ENCODE measurements around the gene PPDPF. TPM values are rescaled to one million over a fixed set of nuclear protein-coding genes. Genes with fewer than 3 reads are reported as not detected.

The PPDPF gene
- polyA plus RNA-seq, 2 of the 4 experiments (the other 2 are of a cell fraction) = 7.7 to 217 TPM

GRCh38 chr20:63536241-63536977, 15.8 kb downstream of the PPDPF start:
- peak overlapping the region; percentile 94 for H3K4me2 ChIP-seq
- H3K4me1 ChIP-seq = peaks cover 18% of the 10 kb centered on the region
- FAIRE-seq = no peak
- CTCF ChIA-PET = interaction anchor here (0.7 to 6.8 kb wide), 24 partner anchors 7 to 584 kb away, joined by 3 to 93 read pairs (median 12); partner anchors contain the start of genes FNDC11, GMEB2, PPDPF and TPD52L2
- no peaks in the 10 kb centered on the region for H3K9me3 ChIP-seq
- 59% methylated on average over 24 of the region's 35 CpGs for WGBS (ENCODE audit: missing lambda C conversion rate)
- peak overlapping the region; percentile 93 to 97 for H3K27ac ChIP-seq
- DNase-seq (ENCODE audit: low read depth in 1 of 2, low spot score in 1 of 2) = peak; percentile 56 to 58
- no peak for TF ChIP-seq FOSL2 (IDR thresholded peaks at IDR 0.05)
- 0 out of 2 replicates have a peak, but pooled peaks have one; percentile 21 for TF ChIP-seq FOSL2 (CRISPR knock-in tag; IDR thresholded peaks at IDR 0.05)
- no peak for TF ChIP-seq ATOH8 (CRISPR knock-in tag; IDR thresholded peaks at IDR 0.05; ENCODE audit: low read depth)
- no peak for ATAC-seq
- POLR2A ChIA-PET = interaction anchor here (1.4 to 4.9 kb wide), 4 partner anchors 15 to 444 kb away, joined by 4 to 62 read pairs (median 10); partner anchors contain the start of genes GMEB2, PPDPF, PRPF6 and TPD52L2
- H3K4me3 ChIP-seq = peak overlapping the region; percentile 59

GRCh38 chr20:63536997-63537524, 16.5 kb downstream of the PPDPF start, which contains the start of gene PTK6:
Gene PTK6 (minus strand): TSS chr20:63537376. CDS start chr20:63537314, 62 bp downstream.
- Histone ChIP-seq H3K4me3 (peak within 1 kb of the TSS; percentile 59), H3K9me3 (no peaks in the 10 kb centered on the region), H3K27ac (peak within 1 kb of the TSS; percentile 93 to 97), H3K4me2 (peak within 1 kb of the TSS; percentile 94), H3K4me1 (peaks cover 18% of the 10 kb centered on the region)
- peak; percentile 70 to 87 for DNase-seq (ENCODE audit: low read depth in 1 of 2, low spot score in 1 of 2)
- peak; percentile 60 to 71 for ATAC-seq
- ChIA-PET POLR2A (interaction anchor here (0.6 to 4.9 kb wide), 13 partner anchors 8 to 526 kb away, joined by 3 to 62 read pairs (median 5); partner anchors contain the start of genes ARFRP1, GMEB2, PPDPF and PRPF6), CTCF (interaction anchor here (0.6 to 6.8 kb wide), 80 partner anchors 8 to 583 kb away, joined by 3 to 93 read pairs (median 5); partner anchors contain the start of genes FNDC11, GMEB2, LKAAEAR1 and PPDPF)
- FAIRE-seq = no peak
- TF ChIP-seq ZSCAN20 (CRISPR knock-in tag; IDR thresholded peaks at IDR 0.05) (no peak), ZNF302 (CRISPR knock-in tag; IDR thresholded peaks at IDR 0.05) (no peak), SREBF2 (IDR thresholded peaks at IDR 0.05) (no peak), E2F6 (IDR thresholded peaks at IDR 0.05; ENCODE audit: borderline replicate concordance, low read depth) (0 out of 2 replicates have a peak, but pooled peaks have one; percentile 1), TP53 (CRISPR knock-in tag; IDR thresholded peaks at IDR 0.05) (no peak), TFCP2L1 (CRISPR knock-in tag; IDR thresholded peaks at IDR 0.05) (no peak), HOXB5 (CRISPR knock-in tag; IDR thresholded peaks at IDR 0.05) (no peak), PBX3 (IDR thresholded peaks at IDR 0.05) (0 out of 2 replicates have a peak, but pooled peaks have one; percentile 38), POLR2A (IDR thresholded peaks at IDR 0.05; ENCODE audit: low read length) (peak; percentile 44)
- WGBS (ENCODE audit: missing lambda C conversion rate) = no CpG with 5 or more reads among the region's 29 CpGs

- ChIA-PET CTCF (interaction anchor here (0.6 to 6.8 kb wide), 94 partner anchors 9 to 583 kb away, joined by 3 to 93 read pairs (median 5); partner anchors contain the start of genes FNDC11, LKAAEAR1, PPDPF and PRPF6), POLR2A (interaction anchor here (0.6 to 4.9 kb wide), 15 partner anchors 9 to 525 kb away, joined by 3 to 62 read pairs (median 4); partner anchors contain the start of genes ARFRP1, GMEB2, HELZ2 and PPDPF)
- peak overlapping the region; percentile 59 for H3K4me3 ChIP-seq
- peak overlapping the region; percentile 94 for H3K4me2 ChIP-seq
- peak; percentile 86 to 95 for ATAC-seq
- peak overlapping the region; percentile 93 to 97 for H3K27ac ChIP-seq
- DNase-seq (ENCODE audit: low read depth in 1 of 2, low spot score in 1 of 2) = peak; percentile 98 to 100
- no peak for FAIRE-seq
- H3K9me3 ChIP-seq = no peaks in the 10 kb centered on the region
- peaks cover 18% of the 10 kb centered on the region for H3K4me1 ChIP-seq
- WGBS (ENCODE audit: missing lambda C conversion rate) = 1% methylated on average over 16 of the region's 34 CpGs
- TF ChIP-seq RCOR1 (IDR thresholded peaks at IDR 0.05; ENCODE audit: low read depth, low read length) (no peak), CBX8 (IDR thresholded peaks at IDR 0.05) (no peak), RARB (CRISPR knock-in tag; IDR thresholded peaks at IDR 0.05) (no peak), EHMT2 (IDR thresholded peaks at IDR 0.05; ENCODE audit: low read depth) (no peak), BHLHE40 (IDR thresholded peaks at IDR 0.05; ENCODE audit: low read depth, low read length) (no peak), MAZ (IDR thresholded peaks at IDR 0.05; ENCODE audit: borderline replicate concordance, low read depth, low read length) (0 out of 2 replicates have a peak, but pooled peaks have one; percentile 39), FOSL2 (IDR thresholded peaks at IDR 0.05) (no peak), FOSL2 (CRISPR knock-in tag; IDR thresholded peaks at IDR 0.05) (no peak), HMGXB4 (CRISPR knock-in tag; IDR thresholded peaks at IDR 0.05; ENCODE audit: borderline replicate concordance) (no peak), BCL3 (IDR thresholded peaks at IDR 0.05) (peak; percentile 30; the same call in 2 of the 3 replicates), ELK1 (IDR thresholded peaks at IDR 0.05; ENCODE audit: low read depth, low read length) (no peak), MAX (IDR thresholded peaks at IDR 0.05) (peak; percentile 77), POLR2A (IDR thresholded peaks at IDR 0.05; ENCODE audit: low read length) (peak; percentile 50)
These were observed 17.1 kb downstream of the PPDPF start for GRCh38 chr20:63537525-63538203.

Measured in A549 (cell line).